Lower leg skin (tissue), 3 donors: ENCODE measurements around the gene CELF1.

ENCODE experiments used
- POLR2A ChIP-seq, 2 donors: fragments of 450-650 bp; IDR thresholded peaks; one replicate each; pipeline ENCODE4 v1.6.1; 2016 to 2017; ENCODE audit warnings: antibody characterized with exemption in 2 of 2, mild to moderate bottlenecking in 1 of 2, moderate library complexity in 1 of 2
- TF ChIP-seq, protein P1 (sequence below), 3 donors: fragments of 450-650 bp; IDR thresholded peaks; one replicate each; pipeline ENCODE4 v1.5.1; 2016; ENCODE audit warnings: antibody characterized with exemption in 3 of 3, mild to moderate bottlenecking in 3 of 3, moderate library complexity in 2 of 3

DNA sequence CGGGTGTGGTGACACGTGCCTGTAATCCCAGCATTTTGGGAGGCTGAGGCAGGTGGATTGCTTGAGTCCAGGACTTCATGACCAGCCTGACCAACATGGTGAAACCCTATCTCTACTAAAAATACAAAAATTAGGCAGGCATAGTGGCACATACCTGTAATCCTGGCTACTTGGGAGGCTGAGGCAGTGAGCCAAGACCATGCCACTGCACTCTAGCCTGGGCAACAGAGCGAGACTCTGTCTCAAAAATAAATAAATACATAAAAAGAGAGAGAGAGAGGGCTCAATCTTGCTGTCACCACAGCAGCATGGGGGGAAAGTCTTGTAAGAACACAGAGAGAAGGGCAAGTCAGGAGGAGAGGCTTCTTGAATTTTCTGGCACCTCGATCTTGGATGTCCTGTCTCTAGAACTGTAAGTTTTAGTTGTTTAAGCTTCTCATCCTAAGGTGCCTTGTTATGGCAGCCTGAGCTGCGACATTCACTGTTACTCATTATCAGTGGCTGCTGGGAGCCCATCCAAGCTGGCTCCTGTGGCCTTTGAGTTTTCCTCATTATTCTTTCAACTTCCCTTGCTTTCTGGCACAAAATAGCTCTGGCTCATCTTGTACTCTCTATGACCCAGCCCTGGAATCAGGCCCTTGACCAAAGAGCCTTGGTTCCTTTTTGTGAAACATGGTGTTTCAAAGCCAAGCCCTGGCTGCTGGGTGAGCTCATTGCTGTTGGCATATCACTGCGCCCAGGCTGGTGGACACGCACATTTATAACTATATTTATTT lies 118.7 kb downstream of the CELF1 start:
- TF ChIP-seq POLR2A (IDR thresholded peaks at IDR 0.05), result no peak
- TF ChIP-seq, protein P1, sequence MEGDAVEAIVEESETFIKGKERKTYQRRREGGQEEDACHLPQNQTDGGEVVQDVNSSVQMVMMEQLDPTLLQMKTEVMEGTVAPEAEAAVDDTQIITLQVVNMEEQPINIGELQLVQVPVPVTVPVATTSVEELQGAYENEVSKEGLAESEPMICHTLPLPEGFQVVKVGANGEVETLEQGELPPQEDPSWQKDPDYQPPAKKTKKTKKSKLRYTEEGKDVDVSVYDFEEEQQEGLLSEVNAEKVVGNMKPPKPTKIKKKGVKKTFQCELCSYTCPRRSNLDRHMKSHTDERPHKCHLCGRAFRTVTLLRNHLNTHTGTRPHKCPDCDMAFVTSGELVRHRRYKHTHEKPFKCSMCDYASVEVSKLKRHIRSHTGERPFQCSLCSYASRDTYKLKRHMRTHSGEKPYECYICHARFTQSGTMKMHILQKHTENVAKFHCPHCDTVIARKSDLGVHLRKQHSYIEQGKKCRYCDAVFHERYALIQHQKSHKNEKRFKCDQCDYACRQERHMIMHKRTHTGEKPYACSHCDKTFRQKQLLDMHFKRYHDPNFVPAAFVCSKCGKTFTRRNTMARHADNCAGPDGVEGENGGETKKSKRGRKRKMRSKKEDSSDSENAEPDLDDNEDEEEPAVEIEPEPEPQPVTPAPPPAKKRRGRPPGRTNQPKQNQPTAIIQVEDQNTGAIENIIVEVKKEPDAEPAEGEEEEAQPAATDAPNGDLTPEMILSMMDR (IDR thresholded peaks at IDR 0.05), result no peak
